ENCODE results near the gene MBOAT1.

Gene MBOAT1

DNA sequence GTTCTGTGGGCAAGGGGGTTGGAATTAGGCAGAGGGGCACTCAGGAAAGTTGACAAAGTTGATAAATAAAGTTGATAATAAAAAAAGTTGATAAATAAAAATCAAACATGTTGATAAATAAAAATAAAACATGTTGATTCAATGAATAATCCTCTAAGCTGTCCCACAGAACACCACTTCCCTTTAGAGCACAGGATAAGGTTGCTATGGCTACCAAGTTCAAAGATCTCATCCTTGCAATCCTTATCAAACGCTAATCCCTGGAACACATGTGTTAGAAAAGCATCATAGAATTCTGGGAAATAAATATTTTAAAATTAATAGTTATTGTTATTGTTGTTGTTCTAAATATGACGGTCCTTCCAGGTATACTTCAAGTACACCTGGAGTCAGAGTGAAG lies 33.9 kb downstream of the MBOAT1 start:
- TF ChIP-seq, protein P1, sequence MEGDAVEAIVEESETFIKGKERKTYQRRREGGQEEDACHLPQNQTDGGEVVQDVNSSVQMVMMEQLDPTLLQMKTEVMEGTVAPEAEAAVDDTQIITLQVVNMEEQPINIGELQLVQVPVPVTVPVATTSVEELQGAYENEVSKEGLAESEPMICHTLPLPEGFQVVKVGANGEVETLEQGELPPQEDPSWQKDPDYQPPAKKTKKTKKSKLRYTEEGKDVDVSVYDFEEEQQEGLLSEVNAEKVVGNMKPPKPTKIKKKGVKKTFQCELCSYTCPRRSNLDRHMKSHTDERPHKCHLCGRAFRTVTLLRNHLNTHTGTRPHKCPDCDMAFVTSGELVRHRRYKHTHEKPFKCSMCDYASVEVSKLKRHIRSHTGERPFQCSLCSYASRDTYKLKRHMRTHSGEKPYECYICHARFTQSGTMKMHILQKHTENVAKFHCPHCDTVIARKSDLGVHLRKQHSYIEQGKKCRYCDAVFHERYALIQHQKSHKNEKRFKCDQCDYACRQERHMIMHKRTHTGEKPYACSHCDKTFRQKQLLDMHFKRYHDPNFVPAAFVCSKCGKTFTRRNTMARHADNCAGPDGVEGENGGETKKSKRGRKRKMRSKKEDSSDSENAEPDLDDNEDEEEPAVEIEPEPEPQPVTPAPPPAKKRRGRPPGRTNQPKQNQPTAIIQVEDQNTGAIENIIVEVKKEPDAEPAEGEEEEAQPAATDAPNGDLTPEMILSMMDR (IDR thresholded peaks at IDR 0.05; ENCODE audit: extremely low read depth, missing control alignments): no peak
- no peak for DNase-seq (ENCODE audit: low spot score)

DNA sequence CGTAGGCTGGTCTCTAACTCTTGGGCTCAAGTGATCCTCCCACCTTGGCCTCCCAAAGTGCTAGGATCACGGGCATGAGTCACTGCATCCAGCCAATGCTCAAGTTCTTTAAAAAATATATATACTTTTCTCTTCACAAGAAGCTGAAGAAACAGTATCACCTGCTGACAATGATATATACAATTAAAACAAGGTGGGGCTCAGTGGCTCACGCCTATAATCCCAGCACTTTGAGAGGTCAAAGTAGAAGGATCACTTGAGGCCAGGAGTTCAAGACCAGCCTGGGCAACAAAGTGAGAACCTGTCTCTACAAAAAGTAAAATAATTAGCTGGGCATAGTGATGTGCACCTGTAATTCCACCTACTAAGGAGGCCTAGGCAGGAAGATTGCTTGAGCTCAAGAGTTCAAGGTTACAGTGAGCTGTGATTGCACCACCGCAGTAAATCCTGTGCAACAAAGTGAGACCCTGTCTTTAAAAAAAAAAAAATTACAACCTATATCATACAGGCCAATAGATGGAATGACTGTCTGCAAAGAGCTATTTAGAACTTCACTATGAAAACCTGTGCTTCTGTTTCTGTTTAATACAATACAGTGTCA lies 36.4 kb downstream of the MBOAT1 start:
- DNase-seq (ENCODE audit: low spot score): no peak
- TF ChIP-seq, protein P1 (IDR thresholded peaks at IDR 0.05; ENCODE audit: extremely low read depth, missing control alignments): no peak

DNA sequence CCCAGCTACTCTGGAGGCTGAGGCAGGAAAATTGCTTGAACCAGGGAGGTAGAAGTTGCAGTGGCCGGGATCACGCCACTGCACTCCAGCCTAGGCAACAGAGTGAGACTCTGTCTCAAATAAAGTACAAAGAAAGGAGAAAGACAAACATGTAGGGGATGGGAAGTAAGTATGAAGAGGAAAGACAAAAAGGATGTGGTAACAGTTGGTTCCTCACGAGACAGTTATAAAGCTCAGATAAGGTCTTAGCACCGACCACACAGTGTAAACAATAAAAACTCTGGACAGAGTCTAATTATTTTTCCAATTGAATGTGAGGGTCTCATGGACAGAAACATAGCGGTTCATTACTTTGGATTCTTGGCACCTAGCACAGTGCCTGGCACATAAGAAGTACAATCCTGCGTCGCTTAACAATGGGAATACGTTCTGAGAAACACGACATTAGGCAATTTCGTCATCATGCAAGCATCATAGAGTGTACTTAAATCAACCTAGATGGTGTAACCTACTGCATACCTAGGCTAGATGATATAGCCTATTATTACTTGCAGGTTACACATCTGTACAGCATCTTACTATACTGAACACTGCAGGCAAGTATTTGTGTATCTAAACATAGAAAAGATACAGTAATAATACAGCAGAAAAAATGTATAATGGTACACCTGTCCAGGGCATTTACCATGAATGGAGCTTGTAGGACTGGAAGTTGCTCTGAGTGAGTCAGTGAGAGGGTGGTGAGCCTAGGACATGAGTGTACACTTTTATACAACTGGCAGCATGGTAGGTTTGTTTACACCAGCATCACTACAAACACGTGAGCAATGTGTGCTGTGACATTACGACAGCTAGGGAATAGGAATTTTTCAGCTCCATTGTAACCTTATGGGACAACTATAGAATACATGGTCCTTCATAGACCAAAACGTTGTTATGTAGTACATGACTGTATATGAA lies 38.2 kb downstream of the MBOAT1 start:
- TF ChIP-seq, protein P1 (IDR thresholded peaks at IDR 0.05; ENCODE audit: extremely low read depth, missing control alignments): no peak
- DNase-seq (ENCODE audit: low spot score): peak; percentile 21

DNA sequence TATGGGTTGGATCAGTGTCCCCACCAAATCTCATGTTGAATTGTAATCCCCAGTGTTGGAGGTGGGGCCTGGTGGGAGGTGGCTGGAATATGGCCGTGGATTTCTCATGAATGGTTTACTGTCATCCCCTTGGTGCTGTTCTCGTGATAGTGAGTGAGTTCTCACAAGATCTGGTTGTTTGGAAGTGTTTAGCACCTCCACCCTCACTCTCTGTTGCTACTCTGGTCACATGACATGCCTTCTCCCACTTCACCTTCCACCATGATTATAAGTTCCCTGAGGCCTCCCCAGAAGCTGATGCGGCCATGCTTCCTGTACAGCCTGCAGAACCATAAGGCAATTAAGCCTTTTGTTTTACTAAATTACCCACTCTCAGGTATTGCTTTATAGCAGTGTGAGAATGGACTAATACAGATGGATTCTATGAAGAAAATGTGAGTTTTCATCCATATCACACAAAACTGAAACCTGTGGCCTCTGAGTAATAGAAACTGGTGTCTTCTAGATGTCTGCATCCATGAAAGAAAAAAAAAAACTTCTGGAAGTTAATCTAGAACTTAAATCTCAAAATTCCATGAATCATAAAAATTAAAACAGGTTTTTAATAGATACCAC lies 39.3 kb downstream of the MBOAT1 start:
- DNase-seq (ENCODE audit: low spot score): no peak
- TF ChIP-seq, protein P1 (IDR thresholded peaks at IDR 0.05; ENCODE audit: extremely low read depth, missing control alignments): no peak

DNA sequence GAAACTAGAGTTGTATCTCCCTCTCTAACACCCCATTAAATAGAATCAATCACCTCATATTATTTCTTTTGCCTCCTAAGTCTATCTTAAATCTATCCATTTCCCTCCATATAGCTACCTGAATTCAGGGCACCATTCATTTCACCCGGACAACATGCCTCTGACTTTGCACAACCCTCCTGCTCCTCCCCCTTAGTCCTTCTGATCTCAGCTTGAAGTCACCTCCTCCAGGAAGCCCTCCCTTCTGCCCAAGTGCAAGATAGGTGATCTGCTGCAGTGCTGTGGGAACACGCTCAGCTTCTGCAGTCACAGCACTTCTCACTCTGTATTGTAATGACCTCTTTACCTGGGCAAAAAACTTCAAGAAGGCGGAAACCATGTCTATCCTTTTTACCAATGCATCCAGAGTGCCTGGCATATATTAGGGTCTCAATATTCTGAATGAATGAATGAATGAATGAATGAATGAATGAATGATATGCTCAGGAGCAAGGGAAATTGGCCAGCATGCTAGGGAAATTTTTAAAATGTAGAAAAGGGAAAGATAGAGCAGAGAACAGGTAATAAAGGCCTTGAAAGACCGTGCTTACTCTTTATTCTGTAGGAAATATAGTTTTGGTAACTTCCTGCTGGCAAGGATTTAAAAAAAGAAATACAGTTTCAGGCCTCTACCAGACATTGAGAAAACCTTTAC lies 41.7 kb downstream of the MBOAT1 start:
- TF ChIP-seq, protein P1 (IDR thresholded peaks at IDR 0.05; ENCODE audit: extremely low read depth, missing control alignments): no peak
- DNase-seq (ENCODE audit: low spot score): no peak

DNA sequence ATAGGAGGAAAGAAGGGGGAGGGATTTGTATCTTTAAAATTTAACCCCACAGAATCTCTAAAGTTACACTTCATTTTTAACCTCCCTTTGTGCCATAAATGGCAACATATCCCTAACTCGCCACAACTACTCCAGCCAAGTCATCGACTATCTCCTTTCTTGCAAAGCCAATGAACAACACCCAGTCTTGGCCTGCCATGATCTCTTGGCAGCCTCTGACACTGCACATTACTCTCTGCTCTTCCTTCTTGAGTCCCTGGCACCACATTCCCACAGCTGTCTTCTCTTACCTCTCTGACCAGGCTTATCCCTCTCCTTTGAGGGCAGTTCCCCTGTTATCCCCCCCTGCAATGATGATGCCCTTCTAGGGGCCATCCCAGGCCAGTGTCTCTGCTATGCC lies 42.5 kb downstream of the MBOAT1 start:
- DNase-seq (ENCODE audit: low spot score): no peak

More for the DNA sequence above, 42.5 kb downstream of the MBOAT1 start:
- TF ChIP-seq, protein P1 (IDR thresholded peaks at IDR 0.05; ENCODE audit: extremely low read depth, missing control alignments): no peak
